Measurements from ENCODE around the gene EIF3A. TPM values are rescaled to one million over a fixed set of nuclear protein-coding genes. Genes with fewer than 3 reads are reported as not detected.

Gene EIF3A
- total RNA-seq, 6 experiments from 2014 or later: 41.6 to 69.5 (median 57.4) TPM

GRCh38 chr10:119084896-119085295 lies 4.3 kb upstream of the EIF3A start:
- H3K9me3 ChIP-seq: no peaks in the 10 kb centered on the region
- no peaks in the 10 kb centered on the region for H3K27me3 ChIP-seq
- H3K4me3 ChIP-seq: no peak overlapping the region
- WGBS (ENCODE audit: insufficient coverage, low coverage, low lambda C conversion rate, missing lambda C conversion rate): 68% methylated on average over 11 of the region's 11 CpGs
- DNase-seq (no peak), ATAC-seq (no peak)
- H3K27ac ChIP-seq: no peak overlapping the region
- no peaks in the 10 kb centered on the region for H3K36me3 ChIP-seq
- peaks cover 0 to 14% (median 0%) of the 10 kb centered on the region in 4 donors for H3K4me1 ChIP-seq
- intact Hi-C loops (cut with DNase I): no loop called here
- TF ChIP-seq, protein P1, sequence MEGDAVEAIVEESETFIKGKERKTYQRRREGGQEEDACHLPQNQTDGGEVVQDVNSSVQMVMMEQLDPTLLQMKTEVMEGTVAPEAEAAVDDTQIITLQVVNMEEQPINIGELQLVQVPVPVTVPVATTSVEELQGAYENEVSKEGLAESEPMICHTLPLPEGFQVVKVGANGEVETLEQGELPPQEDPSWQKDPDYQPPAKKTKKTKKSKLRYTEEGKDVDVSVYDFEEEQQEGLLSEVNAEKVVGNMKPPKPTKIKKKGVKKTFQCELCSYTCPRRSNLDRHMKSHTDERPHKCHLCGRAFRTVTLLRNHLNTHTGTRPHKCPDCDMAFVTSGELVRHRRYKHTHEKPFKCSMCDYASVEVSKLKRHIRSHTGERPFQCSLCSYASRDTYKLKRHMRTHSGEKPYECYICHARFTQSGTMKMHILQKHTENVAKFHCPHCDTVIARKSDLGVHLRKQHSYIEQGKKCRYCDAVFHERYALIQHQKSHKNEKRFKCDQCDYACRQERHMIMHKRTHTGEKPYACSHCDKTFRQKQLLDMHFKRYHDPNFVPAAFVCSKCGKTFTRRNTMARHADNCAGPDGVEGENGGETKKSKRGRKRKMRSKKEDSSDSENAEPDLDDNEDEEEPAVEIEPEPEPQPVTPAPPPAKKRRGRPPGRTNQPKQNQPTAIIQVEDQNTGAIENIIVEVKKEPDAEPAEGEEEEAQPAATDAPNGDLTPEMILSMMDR (IDR thresholded peaks at IDR 0.05): no peak
- no peak for TF ChIP-seq POLR2A (IDR thresholded peaks at IDR 0.05)

GRCh38 chr10:119079599-119080520 lies 757 bp downstream of the EIF3A start:
- TF ChIP-seq POLR2A (IDR thresholded peaks at IDR 0.05): no peak
- TF ChIP-seq, protein P1 (IDR thresholded peaks at IDR 0.05): no peak
- no peaks in the 10 kb centered on the region for H3K27me3 ChIP-seq
- ATAC-seq: peak; percentile 78 to 90 (median 82)
- under 1% methylated on average over 22 of the region's 48 CpGs for WGBS (ENCODE audit: insufficient coverage, low coverage, low lambda C conversion rate, missing lambda C conversion rate)
- H3K27ac ChIP-seq: peak overlapping the region; percentile 95 to 98 (median 95)
- peak; percentile 82 to 87 (median 85) for DNase-seq
- H3K36me3 ChIP-seq: no peaks in the 10 kb centered on the region
- no peaks in the 10 kb centered on the region for H3K9me3 ChIP-seq
- H3K4me1 ChIP-seq: peaks cover 0 to 42% (median 9%) of the 10 kb centered on the region in 4 donors
- intact Hi-C loops (cut with DNase I): no loop called here
- H3K4me3 ChIP-seq: peak overlapping the region; percentile 94 to 96 (median 95)

- WGBS (ENCODE audit: insufficient coverage, low coverage, low lambda C conversion rate, missing lambda C conversion rate): 11% methylated on average over 10 of the region's 10 CpGs
- peaks cover 0 to 5% (median 0%) of the 10 kb centered on the region in 4 donors for H3K36me3 ChIP-seq
Measured at GRCh38 chr10:119078422-119079179, 2.0 kb downstream of the EIF3A start.

GRCh38 chr10:119073584-119073983 lies 7.0 kb downstream of the EIF3A start:
- intact Hi-C loops (cut with DNase I): no loop called here
- Histone ChIP-seq H3K4me3 (no peak overlapping the region), H3K27ac (no peak overlapping the region), H3K4me1 (peaks cover 0 to 35% (median 12%) of the 10 kb centered on the region in 4 donors), H3K27me3 (no peaks in the 10 kb centered on the region), H3K9me3 (no peaks in the 10 kb centered on the region), H3K36me3 (peaks cover 12 to 55% (median 21%) of the 10 kb centered on the region in 4 donors)
- ATAC-seq (peak in 2 of 4 donors; percentile 35 to 36), DNase-seq (no peak)
- 45% methylated on average over 6 of the region's 6 CpGs for WGBS (ENCODE audit: insufficient coverage, low coverage, low lambda C conversion rate, missing lambda C conversion rate)
- no peak for TF ChIP-seq POLR2A (IDR thresholded peaks at IDR 0.05)
- TF ChIP-seq, protein P1 (IDR thresholded peaks at IDR 0.05): no peak

More at GRCh38 chr10:119078422-119079179, 2.0 kb downstream of the EIF3A start:
- Histone ChIP-seq H3K27me3 (no peaks in the 10 kb centered on the region), H3K4me1 (peaks cover 0 to 40% (median 11%) of the 10 kb centered on the region in 4 donors), H3K4me3 (peak overlapping the region; percentile 94 to 96 (median 95)), H3K9me3 (no peaks in the 10 kb centered on the region), H3K27ac (peak overlapping the region in 2 of 3 donors; percentile 95 to 98)
- no peak for DNase-seq
- no peak for TF ChIP-seq POLR2A (IDR thresholded peaks at IDR 0.05)
- TF ChIP-seq, protein P1 (IDR thresholded peaks at IDR 0.05): no peak
- ATAC-seq: no peak
- intact Hi-C loops (cut with DNase I): no loop called here
